Measurements from ENCODE around the gene DMBX1. TPM values are rescaled to one million over a fixed set of nuclear protein-coding genes. Genes with fewer than 3 reads are reported as not detected.

DMBX1 gene
- total RNA-seq, 1 donor from 2014 or later, result 0.04 TPM

DNA sequence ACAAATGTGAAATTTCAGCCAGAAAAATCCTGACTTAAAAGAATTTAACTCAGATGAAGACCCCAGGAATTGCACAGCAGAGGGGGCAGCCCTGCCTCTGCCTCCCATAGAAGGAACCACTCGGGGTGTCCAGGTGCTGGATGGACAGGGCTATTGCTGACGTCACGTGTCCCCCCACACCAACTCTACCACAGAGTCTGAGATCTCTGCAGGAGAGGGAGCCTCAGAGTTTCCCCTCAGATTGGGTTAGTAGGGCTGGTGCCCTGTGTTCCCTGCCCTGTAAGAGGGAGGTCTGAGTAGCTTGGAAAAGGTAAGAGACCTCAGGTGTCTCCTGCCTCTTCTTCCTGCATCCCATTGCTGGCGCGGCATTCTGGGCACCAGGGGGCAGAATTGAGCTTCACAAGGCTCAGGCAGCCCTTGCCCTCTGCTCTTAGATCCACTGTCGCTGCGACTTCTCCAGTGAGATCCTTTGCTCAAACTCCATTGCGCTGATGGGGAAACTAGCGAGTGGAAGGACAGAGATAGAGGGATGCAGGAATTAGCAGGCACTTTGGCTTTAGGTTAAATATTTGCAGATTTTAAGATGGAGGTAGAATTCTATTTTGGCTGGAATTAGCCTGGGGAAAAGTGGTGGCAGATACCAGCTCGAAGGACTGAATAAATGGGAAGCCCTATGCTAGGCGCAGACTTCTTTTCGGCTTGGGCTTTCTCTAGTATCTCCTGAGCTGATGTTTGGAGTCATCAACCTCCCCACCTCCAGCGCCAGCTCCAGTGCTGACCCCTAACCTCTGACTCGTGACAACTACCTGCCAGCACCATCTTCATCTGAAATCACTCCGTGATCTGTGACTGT is 42.8 kb upstream of the DMBX1 start:
- TF ChIP-seq, protein P1, sequence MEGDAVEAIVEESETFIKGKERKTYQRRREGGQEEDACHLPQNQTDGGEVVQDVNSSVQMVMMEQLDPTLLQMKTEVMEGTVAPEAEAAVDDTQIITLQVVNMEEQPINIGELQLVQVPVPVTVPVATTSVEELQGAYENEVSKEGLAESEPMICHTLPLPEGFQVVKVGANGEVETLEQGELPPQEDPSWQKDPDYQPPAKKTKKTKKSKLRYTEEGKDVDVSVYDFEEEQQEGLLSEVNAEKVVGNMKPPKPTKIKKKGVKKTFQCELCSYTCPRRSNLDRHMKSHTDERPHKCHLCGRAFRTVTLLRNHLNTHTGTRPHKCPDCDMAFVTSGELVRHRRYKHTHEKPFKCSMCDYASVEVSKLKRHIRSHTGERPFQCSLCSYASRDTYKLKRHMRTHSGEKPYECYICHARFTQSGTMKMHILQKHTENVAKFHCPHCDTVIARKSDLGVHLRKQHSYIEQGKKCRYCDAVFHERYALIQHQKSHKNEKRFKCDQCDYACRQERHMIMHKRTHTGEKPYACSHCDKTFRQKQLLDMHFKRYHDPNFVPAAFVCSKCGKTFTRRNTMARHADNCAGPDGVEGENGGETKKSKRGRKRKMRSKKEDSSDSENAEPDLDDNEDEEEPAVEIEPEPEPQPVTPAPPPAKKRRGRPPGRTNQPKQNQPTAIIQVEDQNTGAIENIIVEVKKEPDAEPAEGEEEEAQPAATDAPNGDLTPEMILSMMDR (IDR thresholded peaks at IDR 0.05; ENCODE audit: insufficient read depth, low read length, poor library complexity, severe bottlenecking), result peak; percentile 92
- H3K27me3 ChIP-seq (ENCODE audit: control insufficient read depth, insufficient read depth, low read length), result peaks cover 49% of the 10 kb centered on the region
- no peak overlapping the region for H3K4me3 ChIP-seq (ENCODE audit: low read depth, low read length)
- H3K36me3 ChIP-seq (ENCODE audit: control insufficient read depth, insufficient read depth, low read length), result no peaks in the 10 kb centered on the region
- DNase-seq (ENCODE audit: low read depth), result peak; percentile 25

GRCh38 chr1:46447499-46448108 is 42.0 kb upstream of the DMBX1 start:
- Histone ChIP-seq H3K4me3 (ENCODE audit: low read depth, low read length) (no peak overlapping the region), H3K27me3 (ENCODE audit: control insufficient read depth, insufficient read depth, low read length) (peaks cover 55% of the 10 kb centered on the region), H3K36me3 (ENCODE audit: control insufficient read depth, insufficient read depth, low read length) (no peaks in the 10 kb centered on the region)
- TF ChIP-seq, protein P1 (IDR thresholded peaks at IDR 0.05; ENCODE audit: insufficient read depth, low read length, poor library complexity, severe bottlenecking), result no peak
- no peak for DNase-seq (ENCODE audit: low read depth)

GRCh38 chr1:46448109-46448911 is 41.3 kb upstream of the DMBX1 start:
- TF ChIP-seq, protein P1 (IDR thresholded peaks at IDR 0.05; ENCODE audit: insufficient read depth, low read length, poor library complexity, severe bottlenecking), result no peak
- H3K4me3 ChIP-seq (ENCODE audit: low read depth, low read length), result peak overlapping the region; percentile 10
- H3K36me3 ChIP-seq (ENCODE audit: control insufficient read depth, insufficient read depth, low read length), result no peaks in the 10 kb centered on the region
- DNase-seq (ENCODE audit: low read depth), result no peak
- H3K27me3 ChIP-seq (ENCODE audit: control insufficient read depth, insufficient read depth, low read length), result peaks cover 61% of the 10 kb centered on the region

DNA sequence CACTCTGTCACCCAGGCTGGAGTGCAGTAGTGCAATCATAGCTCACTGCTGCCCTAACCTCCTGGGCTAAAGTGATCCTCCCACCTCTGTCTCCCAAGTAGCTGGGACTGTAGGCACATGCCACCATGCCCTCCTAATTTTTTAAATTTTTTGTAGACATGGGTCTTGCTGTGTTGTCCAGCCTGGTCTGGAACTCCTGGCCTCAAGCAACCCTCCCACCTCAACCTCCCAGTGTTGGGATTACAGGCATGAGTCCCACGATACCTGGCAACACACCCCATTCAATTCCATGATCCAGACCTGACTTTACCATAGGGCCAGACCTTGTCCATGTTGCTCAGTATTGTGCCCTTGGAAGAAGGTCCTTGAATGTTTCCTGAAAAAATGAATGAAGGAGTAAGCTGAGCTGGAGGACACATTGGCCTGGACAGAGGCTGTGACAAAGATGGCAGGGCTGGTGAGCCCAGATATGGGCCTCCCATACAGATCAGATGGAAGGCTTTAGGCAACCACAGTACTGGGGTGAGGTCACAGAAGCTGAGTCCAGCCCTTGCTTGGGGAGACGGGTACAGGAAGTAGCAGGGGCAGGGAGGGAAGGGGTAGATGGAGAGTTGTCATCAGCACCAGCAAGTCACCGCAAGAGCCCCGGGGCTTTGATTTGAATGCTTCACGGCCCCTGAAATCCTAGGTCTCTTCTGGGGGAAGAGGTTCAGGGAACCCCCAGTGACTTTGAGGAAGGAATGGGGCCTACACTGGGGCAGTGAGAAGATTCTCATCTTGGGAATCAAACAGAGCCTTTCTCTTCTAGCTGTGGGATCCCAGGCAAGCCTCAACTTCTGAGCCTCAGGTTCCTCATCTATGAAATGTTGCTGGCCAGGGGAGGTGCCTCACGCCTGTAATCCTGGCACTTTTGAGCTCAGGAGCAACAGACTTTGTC is 40.1 kb upstream of the DMBX1 start:
- H3K4me3 ChIP-seq (ENCODE audit: low read depth, low read length), result no peak overlapping the region
- DNase-seq (ENCODE audit: low read depth), result no peak
- peaks cover 70% of the 10 kb centered on the region for H3K27me3 ChIP-seq (ENCODE audit: control insufficient read depth, insufficient read depth, low read length)
- no peaks in the 10 kb centered on the region for H3K36me3 ChIP-seq (ENCODE audit: control insufficient read depth, insufficient read depth, low read length)
- TF ChIP-seq, protein P1 (IDR thresholded peaks at IDR 0.05; ENCODE audit: insufficient read depth, low read length, poor library complexity, severe bottlenecking), result no peak

GRCh38 chr1:46450160-46450517 is 39.5 kb upstream of the DMBX1 start:
- DNase-seq (ENCODE audit: low read depth), result no peak
- Histone ChIP-seq H3K27me3 (ENCODE audit: control insufficient read depth, insufficient read depth, low read length) (peaks cover 75% of the 10 kb centered on the region), H3K4me3 (ENCODE audit: low read depth, low read length) (no peak overlapping the region), H3K36me3 (ENCODE audit: control insufficient read depth, insufficient read depth, low read length) (no peaks in the 10 kb centered on the region)
- TF ChIP-seq, protein P1 (IDR thresholded peaks at IDR 0.05; ENCODE audit: insufficient read depth, low read length, poor library complexity, severe bottlenecking), result no peak

Data from kidney epithelial cell (primary cell).